Smooth muscle cell (in vitro differentiated cells): ENCODE data around the gene CRYGN. TPM values are rescaled to one million over a fixed set of nuclear protein-coding genes. Genes with fewer than 3 reads are reported as not detected.

ENCODE experiments used
- DNase-seq: peaks from one replicate; lab custom pipeline; 2025; ENCODE audit not compliant: unreplicated experiment; lab: John Stamatoyannopoulos, UW
- H2AFZ ChIP-seq: fragments of 200-600 bp; sonication (generic); 2 replicates; pipeline ENCODE4 v1.6.0; 2016; ENCODE audit warnings: antibody characterized with exemption, low read depth, mild to moderate bottlenecking
- H3F3A ChIP-seq: fragments of 200-600 bp; sonication (generic); 2 replicates; pipeline ENCODE4 v1.6.0; 2017; ENCODE audit warnings: antibody characterized with exemption, low read depth
- H3K27ac ChIP-seq: fragments of 200-600 bp; sonication (generic); 2 replicates; pipeline ENCODE4 v1.5.1; 2016; ENCODE audit warnings: low read depth, mild to moderate bottlenecking
- H3K27me3 ChIP-seq: fragments of 200-600 bp; sonication (generic); 2 replicates; pipeline ENCODE4 v1.6.1; 2016; ENCODE audit warnings: low read depth, mild to moderate bottlenecking
- H3K36me3 ChIP-seq: fragments of 200-600 bp; sonication (generic); 2 replicates; pipeline ENCODE4 v1.5.1; 2016; ENCODE audit warnings: low read depth
- H3K4me1 ChIP-seq: fragments of 200-600 bp; sonication (generic); 2 replicates; pipeline ENCODE4 v1.5.1; 2016; ENCODE audit warnings: low read depth
- H3K4me2 ChIP-seq: fragments of 200-600 bp; sonication (generic); 2 replicates; pipeline ENCODE4 v1.6.0; 2016; ENCODE audit warnings: mild to moderate bottlenecking
- H3K4me3 ChIP-seq: fragments of 200-600 bp; sonication (generic); 2 replicates; pipeline ENCODE4 v1.5.1; 2016; ENCODE audit warnings: mild to moderate bottlenecking
- H3K79me2 ChIP-seq: fragments of 200-600 bp; sonication (generic); 2 replicates; pipeline ENCODE4 v1.6.0; 2016; ENCODE audit warnings: low read depth, mild to moderate bottlenecking
- H3K9ac ChIP-seq: fragments of 200-600 bp; sonication (generic); 2 replicates; pipeline ENCODE4 v1.6.0; 2016; ENCODE audit warnings: low read depth
- H3K9me3 ChIP-seq: fragments of 200-600 bp; sonication (generic); replicated peaks from 2 replicates; pipeline ENCODE4 v1.5.1; 2016; ENCODE audit warnings: low read depth
- H4K20me1 ChIP-seq: fragments of 200-600 bp; sonication (generic); 2 replicates; pipeline ENCODE4 v1.6.0; 2016; ENCODE audit warnings: low read depth
- CTCF ChIP-seq: fragments of 200-600 bp; sonication (generic); IDR thresholded peaks from 2 replicates; pipeline ENCODE4 v1.5.1; 2017; ENCODE audit warnings: borderline replicate concordance, mild to moderate bottlenecking, antibody characterized with exemption; ENCODE audit not compliant: insufficient read depth, poor library complexity, severe bottlenecking
- WGBS: methylation state at CpG from one replicate; pipeline ENCODE4 v1.1.7; 2016; ENCODE audit warnings: low lambda C conversion rate; 5-methylcytosine and 5-hydroxymethylcytosine counted together
- polyA plus RNA-seq: library from polyadenylated mRNA; unstranded; fragments of >200 nt; fragmentation: Nextera tagmentation; extraction: Ambion mirVana; gene quantifications from 2 replicates; pipeline ENCODE4 v1.2.1, GENCODE V29; 2016
- total RNA-seq: library from RNA; depleted of rRNA; stranded (reverse); fragments of >200 nt; gene quantifications from 2 replicates; pipeline ENCODE4 v1.2.3, GENCODE V29; 2014

The CRYGN gene
- total and polyA plus RNA-seq, 2 experiments from 2014 or later: 0.13 TPM; not detected in 1

- peaks cover 23% of the 10 kb centered on the region for H3F3A ChIP-seq
- H3K4me1 ChIP-seq: peaks cover 23% of the 10 kb centered on the region
- no peak for DNase-seq
- H3K79me2 ChIP-seq: no peaks in the 10 kb centered on the region
- no peak overlapping the region for H3K4me3 ChIP-seq
- no peaks in the 10 kb centered on the region for H3K36me3 ChIP-seq
- no peak overlapping the region for H3K27ac ChIP-seq
- no peak overlapping the region for H3K9ac ChIP-seq
- no peaks in the 10 kb centered on the region for H4K20me1 ChIP-seq
- no peaks in the 10 kb centered on the region for H3K27me3 ChIP-seq
- H3K9me3 ChIP-seq: no peaks in the 10 kb centered on the region
- H3K4me2 ChIP-seq: no peak overlapping the region
- H2AFZ ChIP-seq: no peak overlapping the region
- TF ChIP-seq CTCF: no peak
- 87% methylated on average over 7 of the region's 7 CpGs for WGBS
Measured at GRCh38 chr7:151423226-151423625, 16.7 kb downstream of the CRYGN start.

- no peak for DNase-seq
- no peak overlapping the region for H3K9ac ChIP-seq
- no peaks in the 10 kb centered on the region for H3K79me2 ChIP-seq
- no peaks in the 10 kb centered on the region for H3K27me3 ChIP-seq
- TF ChIP-seq CTCF: no peak
- no peak overlapping the region for H3K4me3 ChIP-seq
- no peaks in the 10 kb centered on the region for H3K9me3 ChIP-seq
- H2AFZ ChIP-seq: no peak overlapping the region
- H3K4me1 ChIP-seq: peaks cover 13% of the 10 kb centered on the region
- peaks cover 22% of the 10 kb centered on the region for H3F3A ChIP-seq
- H3K36me3 ChIP-seq: no peaks in the 10 kb centered on the region
- no peak overlapping the region for H3K27ac ChIP-seq
- WGBS: 88% methylated on average over 5 of the region's 5 CpGs
- H3K4me2 ChIP-seq: no peak overlapping the region
- H4K20me1 ChIP-seq: no peaks in the 10 kb centered on the region
Measured at GRCh38 chr7:151422212-151422611, 17.7 kb downstream of the CRYGN start.

- no peak overlapping the region for H3K9ac ChIP-seq
- H3K27ac ChIP-seq: no peak overlapping the region
- no peaks in the 10 kb centered on the region for H3K79me2 ChIP-seq
- no peak overlapping the region for H3K4me3 ChIP-seq
- H3K4me2 ChIP-seq: no peak overlapping the region
- H3K9me3 ChIP-seq: no peaks in the 10 kb centered on the region
- peaks cover 5% of the 10 kb centered on the region for H3F3A ChIP-seq
- no peak overlapping the region for H2AFZ ChIP-seq
- DNase-seq: no peak
- no peaks in the 10 kb centered on the region for H4K20me1 ChIP-seq
- H3K36me3 ChIP-seq: no peaks in the 10 kb centered on the region
- no peaks in the 10 kb centered on the region for H3K4me1 ChIP-seq
- 73% methylated on average over 5 of the region's 5 CpGs for WGBS
- no peaks in the 10 kb centered on the region for H3K27me3 ChIP-seq
- no peak for TF ChIP-seq CTCF
Measured at GRCh38 chr7:151420144-151420543, 19.8 kb downstream of the CRYGN start.

GRCh38 chr7:151416941-151417315 lies 23.0 kb downstream of the CRYGN start:
- Histone ChIP-seq H3K9ac (no peak overlapping the region), H3K27me3 (peaks cover 2% of the 10 kb centered on the region), H2AFZ (no peak overlapping the region), H3K79me2 (no peaks in the 10 kb centered on the region), H3K4me2 (no peak overlapping the region), H3K4me3 (no peak overlapping the region), H3F3A (no peaks in the 10 kb centered on the region), H3K27ac (no peak overlapping the region), H3K4me1 (no peaks in the 10 kb centered on the region), H3K36me3 (no peaks in the 10 kb centered on the region), H4K20me1 (no peaks in the 10 kb centered on the region), H3K9me3 (no peaks in the 10 kb centered on the region)
- no peak for TF ChIP-seq CTCF
- DNase-seq: no peak
- WGBS: 29% methylated on average over 11 of the region's 11 CpGs
